GM19452 (cell line): ENCODE data around the gene RNF130.
A peak's percentile ranks its signal among the peaks of the same experiment; 100 is the strongest.
"Not testable (repeated sequence)": the region's sequence is repeated elsewhere in the genome, so short reads cannot be mapped to it uniquely, and the experiment has no call there.

ENCODE experiments used
- ATAC-seq: cut with Tn5 transposase; IDR thresholded peaks from one replicate; pipeline ENCODE4 v1.9.1; 2021; ENCODE audit not compliant: unreplicated experiment

RNF130 gene

DNA sequence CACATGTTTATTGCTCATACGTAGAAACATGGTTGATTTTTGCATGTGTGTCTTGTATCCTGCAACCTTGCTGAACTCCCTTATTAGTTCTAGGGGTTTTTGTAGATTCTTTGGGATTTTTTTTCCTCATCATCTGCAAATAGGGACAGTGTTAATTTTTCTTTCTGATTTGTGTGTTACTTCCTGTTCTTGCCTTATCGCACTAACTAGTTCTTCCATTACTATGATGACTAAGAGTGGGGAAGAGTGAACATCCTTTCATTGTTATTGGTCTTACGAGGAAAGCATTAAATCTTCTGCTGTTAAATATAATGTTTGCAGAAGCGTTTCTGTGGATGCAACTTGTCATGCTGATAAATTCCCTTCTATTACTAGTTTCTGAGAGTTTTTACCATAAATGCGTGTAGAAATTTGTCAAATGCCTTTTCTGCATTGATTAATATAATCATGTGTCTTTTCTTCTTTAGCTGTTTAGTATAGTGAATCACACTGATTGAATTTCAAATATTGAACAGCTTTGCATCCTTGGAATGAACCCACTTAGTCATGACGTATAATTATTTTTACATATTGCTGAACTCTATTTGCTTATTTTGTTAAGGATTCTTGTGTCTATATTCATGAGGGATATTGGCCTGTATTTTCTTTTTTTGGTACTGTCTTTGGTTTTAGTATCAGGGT is 32.1 kb upstream of the RNF130 start:
- no peak for ATAC-seq

DNA sequence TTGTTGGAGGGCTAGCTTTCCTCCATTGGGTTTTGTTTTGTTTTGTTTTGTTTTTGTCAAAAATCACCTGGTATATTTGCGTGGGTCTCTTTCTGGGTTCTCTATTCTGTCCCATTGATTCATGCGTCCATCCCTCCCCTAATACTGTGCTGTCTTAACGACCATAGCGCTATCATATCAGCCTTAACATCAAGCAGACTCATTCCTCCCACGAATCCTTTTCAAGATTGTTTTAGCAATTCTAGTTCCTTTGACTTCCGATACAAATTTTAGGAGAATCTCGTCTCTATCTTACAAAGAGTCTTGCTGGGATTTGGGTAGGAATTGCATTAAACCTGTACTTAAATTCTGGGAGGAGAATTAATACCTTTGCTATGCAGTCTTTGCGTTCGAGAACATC is 31.1 kb upstream of the RNF130 start:
- ATAC-seq = no peak

DNA sequence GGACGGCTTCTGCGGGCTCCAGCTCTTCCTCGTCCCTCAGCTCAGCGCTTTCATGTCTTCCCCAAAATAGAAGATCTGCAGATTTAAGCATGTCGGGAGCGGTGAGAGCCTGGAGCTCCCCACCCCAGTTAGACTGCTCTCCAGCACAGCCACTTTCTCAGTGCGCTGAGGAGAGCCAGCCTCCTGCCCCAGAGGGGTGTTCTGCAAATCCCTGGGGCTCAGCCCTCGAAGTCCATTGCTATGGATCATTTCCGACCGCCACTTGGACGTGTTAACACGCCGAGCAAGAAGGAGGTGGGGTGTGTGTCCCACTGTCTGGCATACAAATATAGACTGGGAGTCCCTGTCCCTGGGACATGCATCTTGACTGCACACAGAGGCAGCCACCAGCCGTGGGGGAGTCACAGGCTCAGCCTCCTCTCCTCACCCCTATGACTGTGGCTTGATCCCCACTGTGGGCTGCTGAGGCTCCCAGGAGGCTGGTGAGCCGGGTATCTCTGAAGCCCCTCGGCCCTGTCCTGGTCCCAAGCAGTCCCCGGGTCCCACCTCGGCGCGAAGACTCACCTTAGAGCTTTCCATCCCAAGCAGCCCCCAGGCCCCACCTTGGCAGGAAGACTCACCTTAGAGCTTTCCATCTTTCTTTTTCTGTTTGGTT is 30.0 kb upstream of the RNF130 start:
- no peak for ATAC-seq

DNA sequence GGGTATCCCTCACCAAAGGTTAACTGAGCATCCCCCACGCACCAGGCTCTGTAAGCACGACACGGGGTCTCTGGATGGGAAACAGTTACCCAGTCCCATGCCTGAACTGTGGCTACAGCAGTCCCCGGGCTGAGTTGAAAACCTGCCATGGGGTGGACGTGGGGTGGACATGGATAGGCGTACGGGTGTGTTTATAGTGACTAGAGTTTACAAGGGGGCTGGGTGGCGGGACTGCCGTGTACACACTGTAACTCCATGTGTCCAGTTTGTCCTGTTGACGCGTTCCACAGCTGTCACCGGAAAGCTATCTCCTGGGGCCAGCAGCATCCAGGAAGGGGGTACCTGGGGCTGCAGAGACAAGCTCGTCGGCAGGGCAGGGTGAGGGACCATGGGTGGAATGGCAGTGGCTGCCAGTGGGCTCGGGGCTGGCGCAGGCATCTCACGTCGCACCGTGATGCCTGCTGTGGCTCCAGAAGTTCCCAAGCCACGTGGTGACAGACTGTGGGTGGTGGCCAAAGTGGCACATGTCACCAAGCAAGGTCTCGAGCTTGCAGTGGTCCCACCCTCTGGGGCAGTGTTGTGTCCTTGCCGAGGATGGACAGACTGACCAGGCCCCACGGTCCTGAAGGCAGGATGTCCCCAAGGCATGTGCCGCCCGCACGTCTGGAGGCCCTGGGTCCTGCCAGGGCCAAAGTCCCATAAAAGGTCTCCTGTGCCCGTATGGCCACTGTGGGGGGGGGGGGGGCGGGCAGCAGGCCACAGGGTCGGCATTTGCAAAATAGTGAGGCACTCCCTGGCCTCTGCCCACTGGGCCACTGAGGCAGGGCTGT is 29.3 kb upstream of the RNF130 start:
- no peak for ATAC-seq

DNA sequence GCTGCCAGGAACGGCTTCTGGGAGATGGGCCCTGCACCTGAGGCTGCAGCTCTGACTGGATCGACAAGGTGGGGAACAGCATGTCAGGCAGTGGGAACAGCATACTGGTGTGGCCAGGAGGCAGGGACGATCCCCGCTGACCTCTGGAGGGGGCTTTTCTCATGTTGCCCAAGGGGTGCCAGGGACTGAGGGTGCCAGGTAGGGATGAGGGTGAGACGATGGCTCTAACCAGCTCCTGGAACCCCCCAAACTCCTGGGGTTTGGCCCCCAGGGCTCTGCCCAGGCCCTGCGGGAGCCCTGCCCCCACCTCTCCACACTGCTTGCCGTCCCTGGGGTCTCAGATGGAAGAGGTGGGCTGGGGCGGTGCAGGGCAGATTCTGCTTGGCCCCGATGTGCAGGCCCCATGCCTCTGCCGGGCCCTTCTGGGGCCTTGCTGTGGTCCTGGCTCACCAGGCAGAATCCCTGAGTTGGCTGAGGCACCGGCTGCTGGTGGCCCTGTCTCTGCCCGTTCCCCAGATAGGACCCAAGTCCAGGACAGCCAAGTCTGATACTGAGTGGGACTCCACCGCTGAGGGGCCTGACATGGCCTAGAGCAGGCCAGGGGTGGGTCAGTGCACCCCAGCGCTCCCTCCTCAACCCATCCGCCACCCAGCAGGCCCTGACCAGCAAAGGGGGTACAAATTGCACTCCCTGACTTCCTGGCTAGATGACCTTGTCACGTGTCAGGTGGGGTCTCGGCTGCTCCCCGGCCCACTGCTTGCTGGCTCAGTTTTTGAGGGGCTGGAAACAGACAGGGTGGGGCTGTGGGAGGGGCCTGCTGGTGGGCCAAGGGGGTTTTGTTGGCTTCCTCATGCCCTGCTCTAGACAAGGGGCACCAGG is 28.4 kb upstream of the RNF130 start:
- no peak for ATAC-seq

DNA sequence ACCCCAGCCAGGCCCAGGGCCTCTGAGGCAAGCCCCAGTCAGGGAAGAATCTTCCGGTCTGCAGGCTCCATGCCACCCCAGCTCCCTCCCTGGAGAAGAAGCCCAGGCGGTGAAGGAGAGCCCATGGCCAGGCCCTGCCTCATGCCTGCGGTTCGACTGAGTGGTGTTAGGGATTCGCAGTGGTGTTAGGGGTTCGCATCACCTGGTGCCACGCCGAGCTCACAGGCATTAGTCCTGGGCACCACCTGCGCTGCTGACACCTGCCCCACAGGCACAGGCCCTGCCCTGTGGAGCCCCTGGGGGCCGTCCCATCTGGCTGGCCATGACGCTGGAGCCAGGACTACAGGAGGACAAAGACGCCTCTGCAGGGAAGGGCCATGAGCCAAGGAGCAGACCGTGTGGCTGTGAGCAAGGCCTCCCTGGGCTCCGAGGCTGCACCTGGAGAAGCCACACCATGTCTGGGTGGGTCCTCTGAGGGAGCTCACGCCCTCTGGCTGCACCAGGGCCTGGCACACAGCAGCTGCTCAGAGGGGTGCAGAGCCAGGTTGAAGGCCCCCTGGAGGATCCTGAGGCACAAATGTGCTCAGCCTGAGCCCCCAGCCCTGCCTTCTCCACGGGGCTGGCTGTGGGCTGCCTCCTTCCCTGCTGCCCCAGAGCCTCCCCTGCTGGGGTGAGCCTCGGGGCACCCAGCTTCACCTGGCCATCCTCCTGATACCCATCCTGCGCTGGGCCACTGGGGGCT is 27.6 kb upstream of the RNF130 start:
- ATAC-seq = no peak

DNA sequence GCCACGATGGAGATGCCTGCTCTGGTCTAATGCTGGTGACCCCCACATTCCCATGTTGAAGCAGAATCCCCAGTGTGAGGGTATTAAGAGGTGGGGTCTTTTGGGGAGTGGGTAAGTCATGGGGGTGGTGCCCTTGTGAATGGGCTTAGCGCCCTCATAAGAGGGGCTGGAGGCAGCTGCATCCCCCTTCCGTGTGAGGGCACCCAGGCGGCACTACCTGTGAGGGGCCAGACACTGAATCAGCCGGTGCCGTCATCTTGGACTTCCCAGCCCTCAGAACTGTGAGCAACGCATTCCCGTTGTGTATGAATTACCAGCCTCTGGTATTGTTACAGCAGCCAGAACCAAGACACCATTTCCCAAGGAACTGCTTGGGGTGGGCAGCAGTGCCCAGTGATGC is 27.0 kb upstream of the RNF130 start:
- ATAC-seq = no peak

DNA sequence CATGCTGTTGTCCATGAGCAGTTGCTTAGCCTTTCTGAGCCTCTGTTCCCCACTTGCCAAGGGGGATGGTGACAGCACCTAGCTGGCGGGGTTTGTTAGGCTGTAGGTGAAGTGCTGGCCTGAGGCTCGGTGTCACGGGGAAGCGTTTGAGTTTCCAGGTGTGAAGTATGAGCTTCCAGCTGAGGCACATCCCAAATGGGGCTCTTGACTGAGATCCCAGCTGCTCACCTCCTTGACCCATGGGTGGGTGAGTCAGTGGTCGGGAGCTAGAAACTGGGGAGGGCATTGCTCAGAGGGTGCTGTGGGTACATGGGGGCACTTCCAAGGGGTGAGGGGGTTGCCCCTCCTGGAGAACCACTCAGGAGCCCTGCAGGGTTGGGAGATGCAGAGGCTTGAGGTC is 26.4 kb upstream of the RNF130 start:
- ATAC-seq = no peak

DNA sequence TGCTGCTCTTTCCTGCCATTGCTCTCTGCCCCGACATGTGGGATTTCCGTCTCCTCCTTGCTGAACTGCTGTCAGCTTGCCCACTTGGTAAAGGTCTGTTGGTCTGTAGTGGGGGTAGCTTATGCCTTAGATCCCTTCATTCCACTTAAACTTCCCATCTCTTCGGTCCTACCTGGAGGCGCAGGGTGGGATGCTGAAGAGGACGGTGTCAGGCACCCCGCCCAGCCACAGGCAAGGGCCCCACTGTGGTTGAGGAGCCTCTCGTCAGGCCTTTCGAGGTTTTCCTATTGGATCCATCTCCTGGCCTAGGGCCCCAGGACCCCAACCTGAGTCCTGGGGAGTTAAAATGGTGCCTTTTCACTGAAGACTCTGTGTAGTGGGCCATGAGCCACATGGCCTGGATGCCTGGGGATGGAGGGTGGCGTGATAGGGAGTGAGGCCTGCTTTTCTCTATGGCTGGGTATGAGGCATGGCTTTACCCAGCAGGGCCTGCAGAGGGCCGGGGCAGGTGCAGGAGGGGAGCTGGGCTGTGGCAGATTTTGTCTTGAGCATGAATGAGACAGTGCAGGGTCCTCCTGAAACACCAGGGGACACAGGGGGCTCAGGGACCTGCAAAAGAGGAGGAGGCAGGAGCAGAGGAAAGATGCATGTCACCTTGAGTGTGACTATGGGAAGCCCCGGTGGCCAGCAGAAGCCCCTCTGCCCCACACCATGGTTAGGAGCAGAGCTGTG is 25.8 kb upstream of the RNF130 start:
- no peak for ATAC-seq

DNA sequence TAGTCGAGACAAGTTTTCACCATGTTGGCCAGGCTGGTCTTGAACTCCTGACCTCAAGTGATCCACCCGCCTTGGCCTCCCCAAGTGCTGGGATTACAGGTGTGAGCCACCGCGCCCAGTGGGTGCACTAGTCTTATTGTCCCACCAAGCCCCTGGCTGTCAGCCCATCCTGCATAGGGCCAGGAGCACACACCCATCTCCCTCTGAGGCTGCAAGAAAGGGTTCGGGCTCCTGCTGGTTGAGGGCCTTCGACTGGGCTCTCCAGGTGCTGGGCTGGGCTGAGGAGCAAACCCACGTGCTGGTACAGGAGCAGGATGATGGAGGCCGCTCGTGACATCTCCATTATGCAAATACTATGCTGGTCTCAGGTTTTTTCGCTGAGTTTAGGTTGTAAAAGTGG is 25.1 kb upstream of the RNF130 start:
- ATAC-seq = no peak

DNA sequence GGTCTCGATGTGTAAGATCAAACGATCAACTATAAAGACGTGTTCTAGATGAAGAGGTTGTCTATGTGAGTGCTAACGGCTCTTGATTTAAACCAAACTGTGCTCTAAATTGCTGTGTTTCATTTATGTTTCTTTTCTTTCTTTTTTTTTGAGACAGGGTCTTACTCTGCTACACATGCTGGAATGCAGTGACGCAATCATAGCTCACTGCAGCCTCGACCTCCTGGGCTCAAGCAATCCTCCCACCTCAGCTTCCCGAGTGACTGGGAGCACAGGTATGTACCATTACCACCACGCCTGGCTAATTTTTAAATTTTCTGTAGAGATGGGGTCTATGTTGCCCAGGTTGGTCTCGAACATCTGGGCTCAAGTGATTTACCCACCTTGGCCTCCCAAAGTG is 24.0 kb upstream of the RNF130 start:
- ATAC-seq = no peak

DNA sequence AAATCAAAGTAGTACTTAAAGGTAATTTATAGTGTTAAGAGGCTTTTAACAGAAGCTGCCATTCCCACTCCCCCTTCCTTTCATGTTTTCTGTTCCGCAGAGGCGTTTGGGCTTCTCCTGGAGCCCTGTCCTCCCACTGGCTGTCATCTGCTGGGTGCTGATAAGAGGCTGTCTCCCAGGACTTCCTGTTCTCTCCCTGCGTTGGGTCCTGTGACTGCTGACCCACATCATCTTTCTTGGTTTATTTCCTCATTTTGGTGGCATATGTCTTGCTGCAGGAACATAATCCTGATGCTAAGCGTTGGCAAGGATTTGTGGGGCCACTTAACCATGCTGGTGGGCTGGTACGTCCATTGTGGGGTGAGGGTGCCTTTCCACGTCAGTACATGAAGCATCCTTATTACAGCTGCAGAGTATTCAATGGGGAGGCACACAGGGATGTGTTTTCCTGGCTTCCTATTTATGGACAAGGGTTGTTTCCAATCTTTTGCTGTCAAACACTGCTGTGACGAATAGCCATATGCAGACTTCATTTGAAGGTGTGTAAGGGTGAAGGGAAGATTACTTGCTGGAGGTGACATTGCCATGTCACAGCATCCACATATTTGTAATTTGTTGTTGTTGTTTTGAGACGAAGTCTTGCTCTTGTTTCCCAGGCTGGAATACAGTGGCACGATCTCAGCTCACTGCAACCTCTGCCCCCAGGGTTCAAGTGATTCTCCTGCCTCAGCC is 22.3 kb upstream of the RNF130 start:
- no peak for ATAC-seq

DNA sequence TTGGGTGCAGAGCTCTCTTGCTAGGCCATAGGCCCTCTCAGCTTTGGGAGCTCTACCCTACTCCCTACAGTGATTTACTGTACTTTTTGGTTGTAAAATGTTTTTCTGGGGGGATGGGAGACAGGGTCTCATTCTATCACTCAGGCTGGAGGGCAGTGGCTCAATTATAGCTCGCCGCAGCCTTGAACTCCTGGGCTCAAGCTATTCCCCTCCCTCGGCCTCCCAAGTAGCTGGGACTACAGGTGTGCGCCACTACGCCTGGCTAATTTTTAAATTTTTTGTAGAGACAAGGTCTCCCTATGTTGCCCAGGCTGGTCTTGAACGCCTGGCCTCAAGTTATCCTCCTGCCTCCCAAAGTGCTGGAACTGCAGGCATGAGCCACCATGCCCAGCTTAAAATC is 21.7 kb upstream of the RNF130 start:
- no peak for ATAC-seq

DNA sequence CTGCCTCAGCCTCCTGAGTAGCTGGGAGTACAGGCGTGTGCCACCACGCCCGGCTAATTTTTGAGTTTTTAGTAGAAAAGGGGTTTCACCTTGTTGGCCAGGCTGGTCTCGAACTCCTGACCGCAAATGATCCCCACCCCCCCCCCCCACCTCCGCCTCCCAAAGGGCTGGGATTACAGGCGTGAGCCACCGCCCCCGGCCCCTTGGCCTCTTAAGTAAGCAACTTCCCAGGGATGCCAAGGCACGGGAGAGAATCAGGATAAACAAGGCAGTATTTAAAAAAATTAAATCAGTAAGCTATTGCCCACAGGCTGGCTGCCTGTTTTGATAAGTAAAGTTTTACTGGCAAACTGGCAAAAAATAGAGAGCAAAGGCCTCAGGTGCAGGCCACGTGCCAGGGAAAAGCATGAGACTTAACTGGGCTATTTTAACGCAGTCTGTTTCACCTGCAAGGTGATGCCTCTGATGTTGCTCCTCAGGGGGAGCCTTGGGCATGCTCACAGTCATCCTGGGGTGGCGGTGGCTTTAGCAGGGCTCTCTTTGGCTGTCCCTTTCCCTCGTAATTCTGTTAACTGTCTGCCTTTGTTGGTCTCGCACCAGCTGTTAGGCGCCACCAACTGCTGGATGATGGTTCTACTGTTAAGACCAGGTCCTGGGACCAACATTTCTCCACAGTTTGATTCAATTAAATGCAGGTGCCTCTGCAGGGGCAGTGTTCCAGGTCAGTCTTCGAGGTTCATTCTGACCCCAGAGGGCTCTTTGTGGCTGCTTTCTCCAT is 19.4 kb upstream of the RNF130 start:
- ATAC-seq = no peak

DNA sequence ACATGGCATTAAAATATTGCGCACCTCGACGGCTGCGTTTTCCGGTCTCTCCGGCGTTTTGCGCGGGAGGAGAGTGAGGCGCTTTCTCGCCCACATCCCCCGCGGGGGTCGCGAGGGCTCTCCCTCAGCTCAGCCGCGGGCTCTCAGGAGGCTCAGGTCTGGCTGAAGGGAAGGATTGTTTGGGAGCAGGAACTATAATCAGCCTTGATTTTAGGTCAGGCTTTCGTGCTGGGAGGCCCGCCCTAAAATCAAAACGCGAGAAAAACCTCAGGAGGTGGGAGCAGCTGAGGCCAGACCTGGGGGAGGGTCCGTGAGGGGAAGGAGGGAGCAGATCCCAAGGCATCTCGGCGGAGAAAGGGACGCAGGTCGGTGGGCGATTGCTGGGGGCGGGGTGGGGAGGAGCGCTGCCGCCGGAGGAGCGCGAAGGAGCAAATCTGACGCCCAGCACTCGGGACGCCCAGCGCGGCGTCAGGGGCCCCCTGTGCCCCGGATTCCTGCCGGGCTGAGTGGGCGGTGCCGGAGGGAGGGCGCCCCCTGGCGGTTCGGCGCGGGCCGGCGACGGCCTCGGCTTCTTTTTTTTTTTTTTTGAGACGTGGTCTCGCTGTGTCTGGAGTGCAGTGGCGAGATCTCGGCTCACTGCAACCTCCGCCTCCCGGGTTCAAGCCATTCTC is 18.7 kb upstream of the RNF130 start:
- peak; percentile 61 for ATAC-seq

DNA sequence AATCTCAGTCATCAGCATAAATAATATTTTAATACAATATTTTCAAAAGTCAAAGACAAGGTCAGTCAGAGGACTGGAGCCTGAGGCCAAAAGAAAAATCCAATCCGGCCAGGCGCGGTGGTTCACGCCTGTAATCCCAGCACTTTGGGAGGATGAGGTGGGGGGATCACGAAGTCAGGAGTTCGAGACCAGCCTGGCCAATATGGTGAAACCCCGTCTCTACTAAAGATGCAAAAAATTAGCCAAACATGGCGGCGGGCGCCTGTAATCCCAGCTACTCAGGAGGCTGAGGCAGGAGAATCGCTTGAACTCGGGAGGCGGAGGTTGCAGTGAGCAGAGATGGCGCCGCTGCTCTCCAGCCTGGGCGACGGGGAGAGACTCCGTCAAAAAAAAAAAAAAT is 18.1 kb upstream of the RNF130 start:
- not testable (repeated sequence) for ATAC-seq

DNA sequence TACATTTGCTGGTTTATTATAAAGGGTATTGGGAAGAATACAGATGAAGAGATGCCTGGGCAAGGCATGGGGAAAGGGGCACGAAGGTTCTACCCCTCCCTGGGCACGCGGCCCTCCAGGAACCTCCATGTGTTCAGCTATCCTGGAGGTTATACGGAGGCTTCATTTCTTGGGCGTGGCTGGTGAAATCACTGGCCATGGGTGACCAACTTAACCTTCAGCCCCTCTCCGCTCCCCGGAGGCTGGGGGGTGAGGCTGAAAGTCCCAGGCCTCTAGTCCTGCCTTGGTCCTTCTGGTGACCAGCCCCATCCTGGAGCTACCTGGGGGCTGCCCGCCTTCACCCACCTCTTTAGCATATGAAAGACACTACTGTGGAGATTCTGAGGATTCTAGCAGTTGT is 17.0 kb upstream of the RNF130 start:
- no peak for ATAC-seq
